ENCODE measurements around the gene TNRC6C. TPM values are rescaled to one million over a fixed set of nuclear protein-coding genes. Genes with fewer than 3 reads are reported as not detected.

The TNRC6C gene
- polyA plus RNA-seq, 1 donor: 17.1 TPM

GRCh38 chr17:78012428-78012827, 53.9 kb downstream of the TNRC6C start:
- DNase-seq: no peak

- DNase-seq: peak; percentile 55
These were observed 55.4 kb downstream of the TNRC6C start for GRCh38 chr17:78013683-78014467.

- DNase-seq: no peak
These were observed 56.1 kb downstream of the TNRC6C start for GRCh38 chr17:78014646-78015045.

GRCh38 chr17:78016852-78017251, 58.3 kb downstream of the TNRC6C start:
- DNase-seq: no peak

GRCh38 chr17:78019367-78019975, 61.0 kb downstream of the TNRC6C start:
- DNase-seq: no peak

- DNase-seq: no peak
These were observed 61.6 kb downstream of the TNRC6C start for GRCh38 chr17:78019976-78020716.

GRCh38 chr17:78020717-78021108, 62.2 kb downstream of the TNRC6C start:
- DNase-seq: no peak

- DNase-seq: no peak
These were observed 63.9 kb downstream of the TNRC6C start for GRCh38 chr17:78022425-78022824.

GRCh38 chr17:78023042-78023441, 64.5 kb downstream of the TNRC6C start:
- DNase-seq: no peak

- DNase-seq: no peak
These were observed 67.9 kb downstream of the TNRC6C start for GRCh38 chr17:78026381-78026780.

- no peak for DNase-seq
These were observed 68.6 kb downstream of the TNRC6C start for GRCh38 chr17:78027121-78027520.

- DNase-seq: no peak
These were observed 71.2 kb downstream of the TNRC6C start for GRCh38 chr17:78029697-78030096.

GRCh38 chr17:78031435-78031834, 72.9 kb downstream of the TNRC6C start:
- DNase-seq: no peak

- DNase-seq: no peak
These were observed 73.7 kb downstream of the TNRC6C start for GRCh38 chr17:78032166-78032565.

GRCh38 chr17:78034429-78035091, 76.1 kb downstream of the TNRC6C start:
- no peak for DNase-seq

GRCh38 chr17:78037280-78037679, 78.8 kb downstream of the TNRC6C start:
- no peak for DNase-seq

GRCh38 chr17:78038748-78039288, 80.3 kb downstream of the TNRC6C start:
- no peak for DNase-seq

GRCh38 chr17:78039581-78039980, 81.1 kb downstream of the TNRC6C start:
- DNase-seq: no peak

GRCh38 chr17:78040440-78041385, 82.2 kb downstream of the TNRC6C start:
- peak; percentile 50 for DNase-seq

GRCh38 chr17:78041386-78042179, 83.1 kb downstream of the TNRC6C start:
- peak; percentile 50 for DNase-seq

Measured in left kidney (tissue), 2 donors.